Tibial nerve (tissue), 3 donors: ENCODE results near the gene PACSIN3.

ENCODE experiments used
- CTCF ChIP-seq, 5 experiments: fragments of 200-600 bp in 3 of 5; fragments of 450-650 bp in 2 of 5; sonication (generic) in 3 of 5; IDR thresholded peaks; one replicate each; pipeline ENCODE4 v1.5.1; 2016 to 2019; ENCODE audit warnings: antibody characterized with exemption in 5 of 5, mild to moderate bottlenecking in 3 of 5, moderate library complexity in 2 of 5
- POLR2A ChIP-seq, 2 donors: fragments of 450-650 bp; IDR thresholded peaks; one replicate each; pipeline ENCODE4 v1.6.1; 2017; ENCODE audit warnings: antibody characterized with exemption in 2 of 2, mild to moderate bottlenecking in 2 of 2, moderate library complexity in 2 of 2

GRCh38 chr11:47180006-47180787 is 6.0 kb downstream of the PACSIN3 start:
- TF ChIP-seq POLR2A (IDR thresholded peaks at IDR 0.05) (no peak), CTCF (IDR thresholded peaks at IDR 0.05) (no peak)
